Tibial nerve (tissue), 3 donors: ENCODE results near the gene HOTAIR.

ENCODE experiments used
- CTCF ChIP-seq, 5 experiments: fragments of 200-600 bp in 3 of 5; fragments of 450-650 bp in 2 of 5; sonication (generic) in 3 of 5; IDR thresholded peaks; one replicate each; pipeline ENCODE4 v1.5.1; 2016 to 2019; ENCODE audit warnings: antibody characterized with exemption in 5 of 5, mild to moderate bottlenecking in 3 of 5, moderate library complexity in 2 of 5
- POLR2A ChIP-seq, 2 donors: fragments of 450-650 bp; IDR thresholded peaks; one replicate each; pipeline ENCODE4 v1.6.1; 2017; ENCODE audit warnings: antibody characterized with exemption in 2 of 2, mild to moderate bottlenecking in 2 of 2, moderate library complexity in 2 of 2

- TF ChIP-seq CTCF (IDR thresholded peaks at IDR 0.05) (no peak), POLR2A (IDR thresholded peaks at IDR 0.05) (no peak)
Observed at GRCh38 chr12:53967421-53967925, 7.3 kb downstream of the HOTAIR start.
